Small intestine (tissue), 16 donors: ENCODE measurements around the gene PDE3A. TPM values are rescaled to one million over a fixed set of nuclear protein-coding genes. Genes with fewer than 3 reads are reported as not detected.
A peak's percentile ranks its signal among the peaks of the same experiment; 100 is the strongest.
"Not testable (repeated sequence)": the region's sequence is repeated elsewhere in the genome, so short reads cannot be mapped to it uniquely, and the experiment has no call there.

Experiments
- DNase-seq, 2 donors: peaks; one replicate each; pipeline versions ENCODE4 v3.0.0 to v3.0.0-alpha.2; 2013
- FAIRE-seq: peaks from 2 replicates; lab custom pipeline; 2012; peaks lifted over from hg19 to GRCh38; lab: Jason Lieb, UNC
- H3K27ac ChIP-seq, 3 donors: one replicate each; pipeline ENCODE4 v1.5.1; 2013; ENCODE audit warnings: low read length in 2 of 3, mild to moderate bottlenecking in 2 of 3, control low read depth in 1 of 3, inconsistent platforms in 1 of 3, low read depth in 1 of 3, moderate library complexity in 1 of 3
- H3K27me3 ChIP-seq, 3 donors: one replicate each; pipeline ENCODE4 v1.6.1; 2013; ENCODE audit warnings: low read length in 3 of 3, inconsistent platforms in 1 of 3; ENCODE audit not compliant: control insufficient read depth in 3 of 3, insufficient read depth in 3 of 3
- H3K36me3 ChIP-seq, 3 donors: one replicate each; pipeline ENCODE4 v1.6.1; 2013; ENCODE audit warnings: low read length in 3 of 3, inconsistent platforms in 1 of 3, low read depth in 1 of 3, mild to moderate bottlenecking in 1 of 3, moderate library complexity in 1 of 3; ENCODE audit not compliant: control insufficient read depth in 3 of 3, insufficient read depth in 2 of 3
- H3K4me1 ChIP-seq, 3 donors: one replicate each; pipeline ENCODE4 v1.6.1; 2013; ENCODE audit warnings: low read length in 2 of 3, inconsistent platforms in 1 of 3, low read depth in 1 of 3, mild to moderate bottlenecking in 1 of 3, moderate library complexity in 1 of 3; ENCODE audit not compliant: control insufficient read depth in 3 of 3, insufficient read depth in 2 of 3
- H3K4me3 ChIP-seq, 3 donors: one replicate each; pipeline ENCODE4 v1.5.1; 2013; ENCODE audit warnings: low read length in 3 of 3, control low read depth in 1 of 3, inconsistent platforms in 1 of 3, low read depth in 1 of 3, mild to moderate bottlenecking in 1 of 3, moderate library complexity in 1 of 3
- H3K9me3 ChIP-seq, 2 donors: one replicate each; pipeline ENCODE4 v1.6.1; 2013; ENCODE audit warnings: low read depth in 1 of 2, low read length in 1 of 2; ENCODE audit not compliant: control insufficient read depth in 2 of 2, insufficient read depth in 1 of 2
- WGBS, 3 donors: extraction: QIAGEN DNeasy Blood & Tissue Kit; methylation state at CpG; one replicate each; pipeline ENCODE4 v1.1.7; 2013; 5-methylcytosine and 5-hydroxymethylcytosine counted together
- long read RNA-seq, 10 donors: transcript quantifications; one replicate each; lab custom pipeline, GENCODE V29; 2026
- polyA plus RNA-seq, 4 donors: library from polyadenylated mRNA; stranded (reverse) in 3 of 4; unstranded in 1 of 4; fragments of 200-250 nt in 3 of 4; fragments of 120-200 nt in 1 of 4; gene quantifications; one replicate each; pipeline versions ENCODE4 v1.2.1 to v1.2.3, GENCODE V29; 2013
- donor health status: healthy with polysubstance abuse.
- donor health status: control.
- donor health status: control.
- donor health status: Bipolar disorder and iron deficiency.
- donor health status: healthy.

The PDE3A gene
- 10 to 100 TPM in 1 of 4 donors, 1 to 10 TPM in 3; 2.4 to 79.4 (median 6.6) TPM for polyA plus RNA-seq
- long read RNA-seq, donor 1, full-length matches to known transcripts: 13 of 36 reads
- long read RNA-seq, donor 1, partial matches to known transcripts: 23 of 36 reads
- long read RNA-seq, donor 1, other reads (novel, unspliced or antisense): 0 of 36 reads
- long read RNA-seq, donor 2, full-length matches to known transcripts: 1 of 1 reads
- long read RNA-seq, donor 2, partial matches to known transcripts: 0 of 1 reads
- long read RNA-seq, donor 2, other reads (novel, unspliced or antisense): 0 of 1 reads
- long read RNA-seq, donor 3, full-length matches to known transcripts: 1 of 13 reads
- long read RNA-seq, donor 3, partial matches to known transcripts: 12 of 13 reads
- long read RNA-seq, donor 3, other reads (novel, unspliced or antisense): 0 of 13 reads
- long read RNA-seq, donor 4: 0 reads
- long read RNA-seq, donor 5, full-length matches to known transcripts: 1 of 1 reads
- long read RNA-seq, donor 5, partial matches to known transcripts: 0 of 1 reads
- long read RNA-seq, donor 5, other reads (novel, unspliced or antisense): 0 of 1 reads
- long read RNA-seq, donor 6, full-length matches to known transcripts: 3 of 3 reads
- long read RNA-seq, donor 6, partial matches to known transcripts: 0 of 3 reads
- long read RNA-seq, donor 6, other reads (novel, unspliced or antisense): 0 of 3 reads
- long read RNA-seq, donor 7: 0 reads
- long read RNA-seq, donor 8: 0 reads
- long read RNA-seq, donor 9: 0 reads
- long read RNA-seq, donor 10, full-length matches to known transcripts: 5 of 5 reads
- long read RNA-seq, donor 10, partial matches to known transcripts: 0 of 5 reads
- long read RNA-seq, donor 10, other reads (novel, unspliced or antisense): 0 of 5 reads

- Histone ChIP-seq H3K4me1 (no peaks in the 10 kb centered on the region), H3K27me3 (no peaks in the 10 kb centered on the region), H3K27ac (peak within 1 kb of the TSS; percentile 58 to 87 (median 87)), H3K4me3 (peak within 1 kb of the TSS; percentile 62 to 84 (median 79)), H3K9me3 (no peaks in the 10 kb centered on the region), H3K36me3 (no peaks in the 10 kb centered on the region)
- 1 to 2% (median 1%) methylated on average over 23 to 24 of the region's 24 CpGs for WGBS, 3 donors
- no peak for FAIRE-seq
- DNase-seq: peak; percentile 74 to 90
Measured at GRCh38 chr12:20368114-20368650, at the start of gene PDE3A. TSS of gene PDE3A (plus strand) at chr12:20368537. CDS start at chr12:20369285, 748 bp downstream.

GRCh38 chr12:20319366-20319765 lies 49.0 kb upstream of the PDE3A start:
- FAIRE-seq (no peak), DNase-seq (no peak)
- WGBS, 3 donors: 76 to 79% (median 76%) methylated on average over 4 of the region's 4 CpGs
- Histone ChIP-seq H3K27ac (no peak overlapping the region), H3K9me3 (no peaks in the 10 kb centered on the region), H3K4me3 (no peak overlapping the region), H3K4me1 (no peaks in the 10 kb centered on the region), H3K36me3 (no peaks in the 10 kb centered on the region), H3K27me3 (no peaks in the 10 kb centered on the region)

GRCh38 chr12:20320552-20320951 lies 47.8 kb upstream of the PDE3A start:
- Histone ChIP-seq H3K4me3 (no peak overlapping the region), H3K36me3 (no peaks in the 10 kb centered on the region), H3K9me3 (no peaks in the 10 kb centered on the region), H3K27me3 (no peaks in the 10 kb centered on the region), H3K27ac (no peak overlapping the region), H3K4me1 (no peaks in the 10 kb centered on the region)
- DNase-seq (no peak), FAIRE-seq (no peak)
- 60 to 61% (median 60%) methylated on average over 4 of the region's 4 CpGs for WGBS, 3 donors

GRCh38 chr12:20330826-20331505 lies 37.4 kb upstream of the PDE3A start:
- not testable (repeated sequence) for H3K27me3 ChIP-seq, FAIRE-seq, H3K36me3 ChIP-seq, H3K4me3 ChIP-seq, H3K27ac ChIP-seq, DNase-seq, H3K4me1 ChIP-seq, H3K9me3 ChIP-seq
- WGBS, 3 donors: 53 to 84% (median 70%) methylated on average over 4 of the region's 4 CpGs

- Histone ChIP-seq H3K4me1 (no peaks in the 10 kb centered on the region), H3K4me3 (no peak overlapping the region), H3K27ac (no peak overlapping the region), H3K36me3 (no peaks in the 10 kb centered on the region), H3K9me3 (peaks cover 0 to 16% of the 10 kb centered on the region in 2 donors), H3K27me3 (no peaks in the 10 kb centered on the region)
- FAIRE-seq (no peak), DNase-seq (no peak)
- 60 to 68% (median 65%) methylated on average over 2 of the region's 2 CpGs for WGBS, 3 donors
Measured at GRCh38 chr12:20339060-20339459, 29.3 kb upstream of the PDE3A start.

GRCh38 chr12:20342111-20342510 lies 26.2 kb upstream of the PDE3A start:
- FAIRE-seq (no peak), DNase-seq (no peak)
- 85 to 90% (median 90%) methylated on average over 3 of the region's 3 CpGs for WGBS, 3 donors
- no peaks in the 10 kb centered on the region for H3K9me3 ChIP-seq
- no peaks in the 10 kb centered on the region for H3K27me3 ChIP-seq
- H3K27ac ChIP-seq: no peak overlapping the region
- H3K4me3 ChIP-seq: no peak overlapping the region
- no peaks in the 10 kb centered on the region for H3K36me3 ChIP-seq
- no peaks in the 10 kb centered on the region for H3K4me1 ChIP-seq

GRCh38 chr12:20345866-20346265 lies 22.5 kb upstream of the PDE3A start:
- Histone ChIP-seq H3K9me3 (no peaks in the 10 kb centered on the region), H3K4me1 (no peaks in the 10 kb centered on the region), H3K36me3 (no peaks in the 10 kb centered on the region), H3K27me3 (no peaks in the 10 kb centered on the region), H3K4me3 (no peak overlapping the region), H3K27ac (no peak overlapping the region)
- WGBS, 3 donors: 50 to 65% (median 55%) methylated on average over 3 of the region's 3 CpGs
- DNase-seq (no peak), FAIRE-seq (no peak)

GRCh38 chr12:20350026-20350425 lies 18.3 kb upstream of the PDE3A start:
- no peaks in the 10 kb centered on the region for H3K36me3 ChIP-seq
- no peak for FAIRE-seq
- DNase-seq: no peak
- H3K27ac ChIP-seq: no peak overlapping the region
- no peak overlapping the region for H3K4me3 ChIP-seq
- H3K4me1 ChIP-seq: no peaks in the 10 kb centered on the region
- H3K9me3 ChIP-seq: no peaks in the 10 kb centered on the region
- no peaks in the 10 kb centered on the region for H3K27me3 ChIP-seq
